Fibroblast of lung (primary cell): Measurements from ENCODE around the gene LDLRAD4. TPM values are rescaled to one million over a fixed set of nuclear protein-coding genes. Genes with fewer than 3 reads are reported as not detected.

Experiments used
- DNase-seq, 2 donors: peaks; one replicate each; pipeline versions ENCODE4 v3.0.0 to v3.0.0-alpha.2; 2010; ENCODE audit warnings: low read depth in 2 of 2
- H2AFZ ChIP-seq: 2 replicates; pipeline ENCODE4 v1.5.1; 2012; ENCODE audit warnings: low read length, control low read depth, inconsistent platforms
- H3K27ac ChIP-seq: 2 replicates; pipeline ENCODE4 v1.5.1; 2011; ENCODE audit warnings: low read length, control low read depth; ENCODE audit not compliant: insufficient read depth
- H3K27me3 ChIP-seq: 2 replicates; pipeline ENCODE4 v1.5.1; 2011; ENCODE audit warnings: mild to moderate bottlenecking, low read length; ENCODE audit not compliant: control insufficient read depth, insufficient read depth
- H3K36me3 ChIP-seq: 2 replicates; pipeline ENCODE4 v1.5.1; 2011; ENCODE audit warnings: low read length; ENCODE audit not compliant: control insufficient read depth, insufficient read depth
- H3K4me1 ChIP-seq: 2 replicates; pipeline ENCODE4 v1.5.1; 2011; ENCODE audit warnings: low read length; ENCODE audit not compliant: control insufficient read depth, insufficient read depth; ENCODE audit errors: extremely low read depth
- H3K4me2 ChIP-seq: 2 replicates; pipeline ENCODE4 v1.5.1; 2011; ENCODE audit warnings: low read length, control low read depth; ENCODE audit not compliant: insufficient read depth; ENCODE audit errors: extremely low read depth
- H3K4me3 ChIP-seq, 4 experiments: fragments of 200-600 bp in 1 of 4; sonication (generic) in 1 of 4; replicated peaks in 1 of 4; 2 replicates each; pipeline ENCODE4 v1.5.1; 2011 to 2016; ENCODE audit warnings: low read length in 4 of 4, low read depth in 3 of 4, mild to moderate bottlenecking in 3 of 4, control low read depth in 2 of 4, inconsistent platforms in 1 of 4, mixed read lengths in 1 of 4; ENCODE audit not compliant: insufficient read depth in 1 of 4; ENCODE audit errors: control extremely low read depth in 1 of 4
- H3K79me2 ChIP-seq: 2 replicates; pipeline ENCODE4 v1.5.1; 2012; ENCODE audit warnings: mild to moderate bottlenecking, low read length, inconsistent platforms; ENCODE audit not compliant: control insufficient read depth, insufficient read depth
- H3K9ac ChIP-seq: 2 replicates; pipeline ENCODE4 v1.5.1; 2011; ENCODE audit warnings: mild to moderate bottlenecking, low read length, control low read depth; ENCODE audit not compliant: insufficient read depth
- H3K9me3 ChIP-seq: 2 replicates; pipeline ENCODE4 v1.5.1; 2012; ENCODE audit warnings: low read depth, low read length; ENCODE audit not compliant: control insufficient read depth, insufficient read depth
- H4K20me1 ChIP-seq: 2 replicates; pipeline ENCODE4 v1.5.1; 2011; ENCODE audit warnings: low read length; ENCODE audit not compliant: control insufficient read depth, insufficient read depth; ENCODE audit errors: extremely low read depth
- CTCF ChIP-seq, 2 donors: IDR thresholded peaks in 1 of 2; conservative IDR thresholded peaks in 1 of 2; 1 replicate in 1 of 2; 2 replicates in 1 of 2; pipeline ENCODE4 v1.5.1; 2011 to 2012; ENCODE audit warnings: low read length in 2 of 2, control low read depth in 1 of 2, inconsistent platforms in 1 of 2, low read depth in 1 of 2, mild to moderate bottlenecking in 1 of 2
- EZH2 ChIP-seq: IDR thresholded peaks from 2 replicates; pipeline ENCODE4 v1.5.1; 2012; ENCODE audit warnings: low read length, control low read depth, mild to moderate bottlenecking; ENCODE audit errors: missing control alignments
- polyA plus RNA-seq, 2 donors: library from polyadenylated mRNA; depleted of rRNA in 1 of 2; stranded (reverse) in 1 of 2; unstranded in 1 of 2; fragments of >200 nt; gene quantifications; 2 replicates each; pipeline ENCODE4 v1.2.1, GENCODE V29; 2011 to 2012; ENCODE audit warnings: missing spikeins in 1 of 2
- total RNA-seq: library from RNA; depleted of rRNA; stranded (reverse); fragments of >200 nt; gene quantifications from 2 replicates; pipeline ENCODE4 v1.2.1, GENCODE V29; 2014

Gene LDLRAD4
- total and polyA plus RNA-seq, 2 donors (not counting 1 experiment from before 2014, with no cell fraction given): not detected

- no peak overlapping the region for H3K9ac ChIP-seq
- no peak for DNase-seq
- H3K9me3 ChIP-seq: no peaks in the 10 kb centered on the region
- H3K4me3 ChIP-seq: no peak overlapping the region
- H3K27me3 ChIP-seq: no peaks in the 10 kb centered on the region
- no peak overlapping the region for H2AFZ ChIP-seq
- H3K4me1 ChIP-seq: no peaks in the 10 kb centered on the region
- H3K27ac ChIP-seq: no peak overlapping the region
- TF ChIP-seq CTCF (conservative IDR thresholded peaks at IDR 0.05 in 1 of 2, IDR thresholded peaks at IDR 0.05 in 1 of 2; ENCODE audit: low read depth in 1 of 2, low read length in 2 of 2): no peak
- TF ChIP-seq EZH2: no peak
- no peaks in the 10 kb centered on the region for H4K20me1 ChIP-seq
- H3K4me2 ChIP-seq: no peak overlapping the region
- no peaks in the 10 kb centered on the region for H3K79me2 ChIP-seq
- H3K36me3 ChIP-seq: no peaks in the 10 kb centered on the region
Observed at GRCh38 chr18:13295894-13296293, 77.3 kb downstream of the LDLRAD4 start.

GRCh38 chr18:13296867-13297574, 78.5 kb downstream of the LDLRAD4 start:
- H3K27me3 ChIP-seq: no peaks in the 10 kb centered on the region
- no peak overlapping the region for H3K9ac ChIP-seq
- no peaks in the 10 kb centered on the region for H3K36me3 ChIP-seq
- TF ChIP-seq CTCF (conservative IDR thresholded peaks at IDR 0.05 in 1 of 2, IDR thresholded peaks at IDR 0.05 in 1 of 2; ENCODE audit: low read depth in 1 of 2, low read length in 2 of 2) (no peak), EZH2 (no peak)
- no peak overlapping the region for H3K4me3 ChIP-seq
- no peak overlapping the region for H3K4me2 ChIP-seq
- DNase-seq: no peak
- no peaks in the 10 kb centered on the region for H3K9me3 ChIP-seq
- H3K27ac ChIP-seq: no peak overlapping the region
- H3K4me1 ChIP-seq: no peaks in the 10 kb centered on the region
- H4K20me1 ChIP-seq: no peaks in the 10 kb centered on the region
- no peaks in the 10 kb centered on the region for H3K79me2 ChIP-seq
- H2AFZ ChIP-seq: no peak overlapping the region

GRCh38 chr18:13298262-13298661, 79.7 kb downstream of the LDLRAD4 start:
- DNase-seq: no peak
- H3K9me3 ChIP-seq: no peaks in the 10 kb centered on the region
- H3K4me1 ChIP-seq: no peaks in the 10 kb centered on the region
- H4K20me1 ChIP-seq: no peaks in the 10 kb centered on the region
- no peaks in the 10 kb centered on the region for H3K36me3 ChIP-seq
- no peak overlapping the region for H3K4me2 ChIP-seq
- H3K27ac ChIP-seq: no peak overlapping the region
- H3K9ac ChIP-seq: no peak overlapping the region
- no peaks in the 10 kb centered on the region for H3K79me2 ChIP-seq
- H3K4me3 ChIP-seq: no peak overlapping the region
- TF ChIP-seq EZH2 (no peak), CTCF (conservative IDR thresholded peaks at IDR 0.05 in 1 of 2, IDR thresholded peaks at IDR 0.05 in 1 of 2; ENCODE audit: low read depth in 1 of 2, low read length in 2 of 2) (no peak)
- no peaks in the 10 kb centered on the region for H3K27me3 ChIP-seq
- H2AFZ ChIP-seq: no peak overlapping the region
